Natural killer cell (primary cell): ENCODE measurements around the gene RNF111. TPM values are rescaled to one million over a fixed set of nuclear protein-coding genes. Genes with fewer than 3 reads are reported as not detected.

Experiments used
- ATAC-seq, 3 donors: fragments of 150-1000 bp in 2 of 3; fragments of 200-7000 bp in 1 of 3; cut with Tn5 transposase; 1 replicate in 1 of 3; 2 replicates in 2 of 3; pipeline ENCODE4 v1.10.0; 2021; ENCODE audit warnings: mild to moderate bottlenecking in 2 of 3, moderate library complexity in 2 of 3
- DNase-seq, 2 donors: peaks; one replicate each; pipeline versions ENCODE4 v3.0.0 to v3.0.0-alpha.2; 2013 to 2021; ENCODE audit warnings: mixed read lengths in 1 of 2
- H3K27ac ChIP-seq: one replicate; pipeline ENCODE4 v1.5.1; 2013; ENCODE audit warnings: mild to moderate bottlenecking, low read length
- H3K27me3 ChIP-seq: one replicate; pipeline ENCODE4 v1.6.1; 2013; ENCODE audit warnings: low read length; ENCODE audit not compliant: control insufficient read depth, insufficient read depth
- H3K36me3 ChIP-seq: one replicate; pipeline ENCODE4 v1.6.1; 2013; ENCODE audit warnings: low read length; ENCODE audit not compliant: control insufficient read depth, insufficient read depth
- H3K4me1 ChIP-seq: one replicate; pipeline ENCODE4 v1.6.1; 2013; ENCODE audit warnings: low read length; ENCODE audit not compliant: control insufficient read depth, insufficient read depth
- H3K4me3 ChIP-seq: one replicate; pipeline ENCODE4 v1.5.1; 2013; ENCODE audit warnings: low read length
- H3K9me3 ChIP-seq: one replicate; pipeline ENCODE4 v1.6.1; 2013; ENCODE audit warnings: low read length; ENCODE audit not compliant: control insufficient read depth, insufficient read depth
- H3K27ac Mint-ChIP-seq, 2 donors: one replicate each; pipeline ENCODE4 v1.8.0; 2022; ENCODE audit warnings: mild to moderate bottlenecking in 2 of 2, mixed read lengths in 2 of 2, moderate library complexity in 1 of 2
- H3K27me3 Mint-ChIP-seq, 2 donors: one replicate each; pipeline ENCODE4 v1.8.0; 2022; ENCODE audit warnings: low read depth in 2 of 2, mixed read lengths in 2 of 2
- H3K36me3 Mint-ChIP-seq: one replicate; pipeline ENCODE4 v1.8.0; 2022; ENCODE audit warnings: mixed read lengths
- H3K4me1 Mint-ChIP-seq, 2 donors: one replicate each; pipeline ENCODE4 v1.8.0; 2022; ENCODE audit warnings: mixed read lengths in 2 of 2
- H3K4me3 Mint-ChIP-seq: one replicate; pipeline ENCODE4 v1.8.0; 2022; ENCODE audit warnings: mild to moderate bottlenecking, moderate library complexity, mixed read lengths
- H3K9me3 Mint-ChIP-seq, 2 donors: one replicate each; pipeline ENCODE4 v1.8.0; 2022; ENCODE audit warnings: mixed read lengths in 2 of 2
- CTCF ChIP-seq: fragments of 200-600 bp; IDR thresholded peaks from one replicate; pipeline ENCODE4 v1.8.0; 2022; ENCODE audit warnings: antibody characterized with exemption
- WGBS: methylation state at CpG from one replicate; pipeline ENCODE4 v1.1.7; 2013; ENCODE audit warnings: missing lambda C conversion rate; ENCODE audit not compliant: insufficient coverage; 5-methylcytosine and 5-hydroxymethylcytosine counted together
- intact Hi-C: fragments of 100-400 bp; cut with micrococcal nuclease; formaldehyde crosslinking; loops from one replicate; pipeline ENCODE4 v1.14.2; 2022
- total RNA-seq, 4 donors: library from RNA; stranded (reverse); fragments of 120-200 nt in 1 of 4; gene quantifications; one replicate each; pipeline versions ENCODE4 v1.2.3 to v1.2.4, GENCODE V29; 2013 to 2022

Gene RNF111
- total RNA-seq, 3 donors from 2014 or later (not counting 1 experiment from before 2014, with no cell fraction given), result 39.4 to 53.1 (median 46.0) TPM

- H3K9me3 Mint-ChIP-seq, result no peaks in the 10 kb centered on the region
Observed at GRCh38 chr15:59014068-59014467, 26.6 kb downstream of the RNF111 start.

GRCh38 chr15:59017449-59017848, 30.0 kb downstream of the RNF111 start:
- Histone ChIP-seq H3K4me1 (no peaks in the 10 kb centered on the region), H3K27ac (no peak overlapping the region), H3K9me3 (no peaks in the 10 kb centered on the region), H3K27me3 (no peaks in the 10 kb centered on the region), H3K36me3 (no peaks in the 10 kb centered on the region), H3K4me3 (no peak overlapping the region)
- ATAC-seq (no peak), DNase-seq (no peak)
- Mint-ChIP-seq H3K27me3 (no peaks in the 10 kb centered on the region), H3K9me3 (no peaks in the 10 kb centered on the region), H3K4me1 (peaks cover 12 to 18% of the 10 kb centered on the region in 2 donors), H3K4me3 (no peak overlapping the region), H3K27ac (peak overlapping the region in 1 of 2 donors; percentile 31), H3K36me3 (no peaks in the 10 kb centered on the region)
- no peak for TF ChIP-seq CTCF
- intact Hi-C loops, result no loop called here
- WGBS, result 88% methylated on average over 2 of the region's 2 CpGs

More at GRCh38 chr15:59014068-59014467, 26.6 kb downstream of the RNF111 start:
- peaks cover 25% of the 10 kb centered on the region in 2 donors for H3K4me1 Mint-ChIP-seq
- H3K36me3 Mint-ChIP-seq, result no peaks in the 10 kb centered on the region
- WGBS, result no CpG with 5 or more reads among the region's 1 CpG
- Histone ChIP-seq H3K4me3 (no peak overlapping the region), H3K27me3 (no peaks in the 10 kb centered on the region), H3K27ac (no peak overlapping the region), H3K4me1 (no peaks in the 10 kb centered on the region), H3K9me3 (no peaks in the 10 kb centered on the region), H3K36me3 (no peaks in the 10 kb centered on the region)
- ATAC-seq, result no peak
- TF ChIP-seq CTCF, result no peak
- no peak overlapping the region for H3K4me3 Mint-ChIP-seq
- no peaks in the 10 kb centered on the region for H3K27me3 Mint-ChIP-seq
- intact Hi-C loops, result no loop called here
- DNase-seq, result no peak
- peak overlapping the region in 1 of 2 donors; percentile 21 for H3K27ac Mint-ChIP-seq

- intact Hi-C loops, result no loop called here
- Mint-ChIP-seq H3K4me1 (peaks cover 5 to 6% of the 10 kb centered on the region in 2 donors), H3K9me3 (no peaks in the 10 kb centered on the region), H3K27me3 (no peaks in the 10 kb centered on the region), H3K4me3 (no peak overlapping the region), H3K27ac (no peak overlapping the region), H3K36me3 (no peaks in the 10 kb centered on the region)
- ATAC-seq (no peak), DNase-seq (no peak)
- WGBS, result 74% methylated on average over 5 of the region's 5 CpGs
- Histone ChIP-seq H3K9me3 (no peaks in the 10 kb centered on the region), H3K27me3 (no peaks in the 10 kb centered on the region), H3K4me1 (no peaks in the 10 kb centered on the region), H3K27ac (no peak overlapping the region), H3K36me3 (peaks cover 3% of the 10 kb centered on the region), H3K4me3 (no peak overlapping the region)
- TF ChIP-seq CTCF, result no peak
Observed at GRCh38 chr15:59018833-59019232, 31.4 kb downstream of the RNF111 start.

- no peak for ATAC-seq
- Histone ChIP-seq H3K27me3 (no peaks in the 10 kb centered on the region), H3K4me3 (no peak overlapping the region), H3K36me3 (peaks cover 3% of the 10 kb centered on the region), H3K4me1 (no peaks in the 10 kb centered on the region), H3K27ac (no peak overlapping the region), H3K9me3 (no peaks in the 10 kb centered on the region)
- no peak for TF ChIP-seq CTCF
- no peak for DNase-seq
- Mint-ChIP-seq H3K27ac (no peak overlapping the region), H3K4me3 (no peak overlapping the region), H3K36me3 (no peaks in the 10 kb centered on the region), H3K4me1 (peaks cover 0 to 5% of the 10 kb centered on the region in 2 donors), H3K9me3 (no peaks in the 10 kb centered on the region), H3K27me3 (no peaks in the 10 kb centered on the region)
- intact Hi-C loops, result no loop called here
Observed at GRCh38 chr15:59020322-59020721, 32.9 kb downstream of the RNF111 start.
